Activated T-cell treated with anti-CD3 and anti-CD28 coated beads, Interleukin-2, amount 50 U/mL, for 1 hour (primary cell): ENCODE measurements around the gene SNED1.

ENCODE experiments used
- DNase-seq: peaks from one replicate; pipeline ENCODE4 v3.0.0-alpha.2; 2020

The SNED1 gene

DNA sequence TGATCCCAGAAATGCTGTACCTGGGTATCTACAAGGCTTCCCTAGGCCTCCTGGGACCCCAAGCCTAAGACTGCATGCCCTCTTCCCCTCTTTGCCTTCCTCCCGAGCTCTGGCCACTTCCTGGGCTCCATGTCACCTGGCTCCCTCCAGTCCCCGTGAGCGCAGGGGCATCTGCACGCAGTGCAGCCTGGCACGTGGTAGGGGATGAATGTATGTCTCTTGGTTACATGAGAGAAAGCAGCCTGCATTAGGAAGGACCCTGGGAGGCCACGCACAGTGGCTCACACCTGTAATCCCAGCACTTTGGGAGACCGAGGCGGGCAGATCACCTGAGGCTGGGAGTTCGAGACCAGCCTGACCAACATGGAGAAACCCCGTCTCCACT is 135.0 kb downstream of the SNED1 start:
- no peak for DNase-seq

DNA sequence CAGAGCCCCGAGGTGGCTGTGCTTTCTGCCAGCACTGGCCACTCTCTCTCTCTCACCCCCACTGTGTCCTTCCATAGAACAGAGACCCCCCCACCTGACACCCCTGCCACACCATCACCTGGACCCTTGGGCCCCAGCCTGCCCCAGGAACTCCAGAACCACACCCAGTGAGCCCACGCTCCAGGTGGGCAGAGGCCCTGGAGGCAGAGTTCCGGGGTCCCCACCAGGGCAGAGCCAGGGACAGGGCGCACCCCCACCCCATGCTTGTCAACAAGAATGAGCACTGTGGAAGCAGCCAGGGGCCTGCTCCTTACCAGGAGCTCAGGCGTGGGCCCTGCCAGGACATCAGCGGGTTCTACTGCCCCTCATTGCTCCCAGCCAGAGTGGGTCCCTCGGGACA is 136.3 kb downstream of the SNED1 start:
- no peak for DNase-seq

DNA sequence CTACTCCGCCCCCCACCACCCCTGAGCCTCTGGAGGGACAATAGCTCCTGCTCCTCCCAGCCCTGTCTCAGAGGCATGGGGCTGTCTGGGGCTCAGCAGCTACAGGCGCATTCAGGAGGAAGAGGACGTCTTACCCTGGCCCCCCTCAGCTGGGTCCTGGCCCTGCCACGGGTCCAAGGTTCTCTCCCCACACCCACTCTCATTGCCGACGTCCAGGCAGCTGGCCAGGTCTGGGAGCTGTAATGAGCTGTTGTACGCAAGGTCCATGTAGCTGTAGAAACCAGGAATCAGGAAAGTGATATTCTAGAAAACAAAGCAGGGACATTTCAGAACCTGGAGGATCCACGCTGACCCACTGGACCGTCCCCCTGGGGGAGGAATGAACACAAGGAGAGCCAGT is 137.3 kb downstream of the SNED1 start:
- DNase-seq = no peak

DNA sequence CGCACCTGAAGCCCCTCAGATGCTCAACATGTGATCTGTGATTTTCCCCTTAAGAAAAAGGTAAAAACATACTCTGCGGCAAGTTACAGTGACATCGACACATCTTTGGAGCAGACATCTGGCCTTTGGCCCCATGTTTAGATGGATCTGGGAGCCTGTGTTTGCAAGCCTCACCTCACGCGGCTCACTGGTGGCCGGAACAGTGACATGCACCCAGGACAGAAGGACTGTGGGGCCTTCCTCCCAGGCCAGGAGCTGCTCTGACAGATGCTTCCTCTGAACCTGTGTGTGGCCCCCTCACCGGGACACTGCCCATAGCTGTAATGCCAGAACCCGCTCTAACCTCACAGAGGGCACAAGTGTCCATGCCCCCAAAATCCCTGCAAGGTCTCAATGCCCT is 137.8 kb downstream of the SNED1 start:
- DNase-seq = no peak

DNA sequence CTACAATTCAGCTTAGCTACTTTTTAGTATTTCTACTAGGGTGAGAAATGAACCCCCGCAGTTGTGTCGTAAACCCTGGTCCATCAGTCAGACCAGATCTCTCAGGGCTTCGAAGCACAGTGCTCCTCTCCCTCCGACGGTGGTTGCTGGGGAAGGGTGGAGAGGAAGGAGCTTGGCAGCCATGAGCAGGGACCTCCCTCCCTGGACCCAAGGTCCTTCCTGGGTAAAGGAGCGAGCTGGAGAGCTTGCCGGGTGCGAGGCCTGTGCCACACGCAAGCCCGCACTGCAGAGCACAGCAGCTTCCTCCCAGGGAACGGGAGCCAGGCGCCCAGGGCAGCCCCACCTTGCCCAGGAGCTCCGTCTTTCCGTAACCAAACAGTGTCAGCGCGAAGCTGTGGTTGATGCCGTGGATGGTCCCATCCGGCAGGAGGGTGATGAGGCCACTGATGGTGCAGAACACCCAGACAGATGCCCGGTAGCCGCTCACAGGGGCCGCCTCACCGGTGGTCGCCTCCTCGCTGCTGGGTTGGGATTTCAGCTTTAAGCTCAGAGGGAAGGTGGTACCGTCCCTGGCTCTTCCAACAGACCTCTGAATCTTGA is 138.3 kb downstream of the SNED1 start:
- DNase-seq = no peak

DNA sequence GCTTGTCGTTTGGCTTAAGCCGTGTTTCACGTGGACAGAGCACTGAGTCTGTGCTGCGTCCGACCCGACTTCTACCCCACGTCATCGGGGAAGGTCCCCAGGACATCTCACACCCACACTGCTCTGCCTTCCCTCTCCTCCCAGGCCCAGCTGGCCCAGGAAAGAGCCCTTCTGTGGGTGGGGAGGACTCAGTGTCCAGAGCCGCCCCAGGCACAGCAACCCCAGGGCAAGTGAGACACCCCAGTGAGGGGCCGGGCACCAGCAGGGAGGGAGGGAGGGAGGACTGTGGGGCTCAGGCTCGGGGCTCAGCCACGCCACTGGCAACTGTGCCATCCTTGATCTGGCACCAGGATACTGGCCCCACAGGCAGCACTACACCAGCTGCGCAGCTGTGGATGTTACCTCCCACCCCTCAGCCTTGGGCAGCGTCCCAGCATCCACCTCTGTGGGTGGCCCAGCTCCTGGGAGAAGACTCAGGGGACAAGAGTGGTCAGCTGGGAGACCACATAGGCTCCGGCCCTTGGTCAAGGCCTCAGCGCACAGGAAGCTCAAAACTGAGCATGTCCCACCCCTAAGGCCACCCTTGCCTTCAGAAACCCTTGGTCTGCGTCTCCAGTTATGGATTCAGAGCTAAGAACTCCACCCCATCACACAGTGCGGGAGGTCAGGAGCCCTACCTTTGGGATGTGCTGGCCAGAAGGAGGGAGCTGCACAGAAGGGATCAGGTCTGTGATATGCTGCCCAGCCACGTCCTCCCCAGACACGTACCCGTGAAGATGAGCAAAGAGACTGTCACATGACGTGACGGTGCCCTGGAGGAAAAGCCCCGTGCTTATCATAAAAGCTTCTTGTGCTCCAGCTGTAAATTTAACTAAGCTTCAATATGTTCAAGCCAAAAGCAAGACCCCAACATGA is 139.1 kb downstream of the SNED1 start:
- no peak for DNase-seq

DNA sequence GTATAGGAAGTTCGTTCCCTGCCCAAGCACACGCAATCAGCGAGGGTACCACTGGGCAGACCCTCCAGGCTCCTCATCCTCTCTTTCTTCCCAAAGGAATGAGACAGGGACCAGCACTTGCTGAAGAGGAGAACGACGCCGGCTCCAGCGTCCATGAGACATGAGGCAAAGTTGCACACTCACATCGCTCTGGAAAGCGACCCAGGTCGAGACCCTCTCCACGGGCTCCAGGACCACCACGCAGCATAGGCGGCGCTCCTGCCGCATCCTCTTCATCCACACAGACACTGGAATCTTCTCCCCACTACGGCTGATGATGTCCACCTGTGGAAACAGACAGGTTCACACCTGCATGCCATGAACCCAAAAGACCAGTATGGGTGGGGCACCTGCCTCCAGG is 140.1 kb downstream of the SNED1 start:
- no peak for DNase-seq

DNA sequence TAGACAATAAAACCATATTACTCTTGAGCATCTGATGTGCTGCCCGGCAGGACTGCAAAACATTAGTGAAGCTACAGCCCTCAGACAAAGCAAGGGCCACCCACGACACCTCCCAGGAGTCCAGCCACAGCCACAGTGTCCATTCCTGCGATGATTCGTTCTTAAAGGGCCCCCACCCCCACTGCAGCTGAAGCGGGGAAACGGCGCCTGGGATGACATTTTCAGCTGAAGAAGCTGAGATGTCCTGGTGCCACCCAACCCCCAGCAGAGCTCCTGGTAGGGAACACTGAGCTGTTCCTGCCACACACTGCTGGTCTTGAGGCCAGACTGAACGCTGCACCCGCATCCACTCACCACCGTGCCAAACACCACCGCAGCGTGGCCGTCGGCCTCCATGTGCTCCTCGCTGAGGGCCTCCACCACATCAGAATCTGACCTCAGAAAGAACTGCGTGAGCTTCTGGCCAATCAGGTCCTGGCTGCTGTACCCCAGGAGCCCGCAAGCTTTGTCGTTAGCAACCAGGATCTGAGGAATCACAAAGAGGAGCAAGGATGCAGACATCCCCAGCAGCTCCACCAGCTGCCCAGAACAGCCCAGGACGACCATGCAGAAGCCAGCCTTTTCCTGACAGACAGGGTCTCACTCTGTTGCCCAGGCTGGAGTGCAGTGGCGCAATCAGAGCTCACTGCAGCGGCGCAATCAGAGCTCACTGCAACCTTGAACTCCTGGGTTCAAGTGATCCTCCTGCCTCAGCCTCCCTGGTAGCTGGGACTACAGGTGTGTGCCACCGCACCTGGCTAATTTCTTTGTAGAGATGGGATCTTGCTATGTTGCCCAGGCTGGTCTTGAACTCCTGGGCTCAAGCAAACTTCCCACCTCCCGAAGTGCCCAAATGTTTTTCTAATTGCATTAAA is 141.4 kb downstream of the SNED1 start:
- DNase-seq = no peak

DNA sequence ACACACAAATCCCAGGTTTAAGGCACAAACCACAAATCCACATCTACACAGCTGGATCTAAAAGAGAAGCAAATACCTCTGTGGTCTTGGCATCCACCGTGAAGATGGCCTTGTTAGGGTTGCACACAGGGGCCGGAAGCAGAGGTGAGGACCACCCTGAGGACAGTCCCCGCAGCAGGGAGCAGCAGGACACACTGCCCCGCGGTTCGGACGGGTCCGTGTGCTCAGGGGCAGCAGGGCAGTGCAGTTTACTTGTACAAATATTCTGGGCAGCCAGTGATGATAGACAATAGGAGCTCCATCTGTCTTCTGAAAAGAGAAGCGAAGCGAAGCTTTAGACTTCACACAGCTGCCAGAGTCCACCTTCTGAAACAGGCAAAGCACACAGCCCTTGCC is 142.0 kb downstream of the SNED1 start:
- DNase-seq = no peak

DNA sequence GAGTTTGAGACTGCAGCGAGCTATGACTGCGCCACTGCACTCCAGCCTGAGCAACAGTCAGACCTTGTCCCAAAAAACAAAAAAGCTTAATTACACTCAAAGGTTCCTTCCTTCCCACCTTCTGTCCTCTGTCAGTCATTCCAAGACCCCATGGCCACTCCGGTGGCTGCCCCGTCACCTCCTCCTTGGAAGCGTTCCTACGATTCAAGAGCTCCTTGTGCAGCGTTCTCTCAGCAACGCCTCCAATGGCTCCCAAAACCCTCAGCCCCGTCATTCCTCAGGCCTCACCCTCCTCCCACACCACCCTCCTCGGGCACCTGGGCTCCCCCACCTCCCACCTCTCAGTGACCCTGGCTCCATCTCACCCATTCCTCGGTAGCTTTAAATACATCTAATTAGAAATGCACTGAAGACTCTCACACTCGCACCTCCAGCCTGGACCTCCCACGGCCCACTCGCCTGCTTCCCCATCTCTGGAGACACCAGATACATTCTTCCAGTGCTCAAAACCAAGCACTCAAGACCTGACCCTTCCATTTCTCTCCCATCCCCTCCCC is 142.9 kb downstream of the SNED1 start:
- DNase-seq = no peak

DNA sequence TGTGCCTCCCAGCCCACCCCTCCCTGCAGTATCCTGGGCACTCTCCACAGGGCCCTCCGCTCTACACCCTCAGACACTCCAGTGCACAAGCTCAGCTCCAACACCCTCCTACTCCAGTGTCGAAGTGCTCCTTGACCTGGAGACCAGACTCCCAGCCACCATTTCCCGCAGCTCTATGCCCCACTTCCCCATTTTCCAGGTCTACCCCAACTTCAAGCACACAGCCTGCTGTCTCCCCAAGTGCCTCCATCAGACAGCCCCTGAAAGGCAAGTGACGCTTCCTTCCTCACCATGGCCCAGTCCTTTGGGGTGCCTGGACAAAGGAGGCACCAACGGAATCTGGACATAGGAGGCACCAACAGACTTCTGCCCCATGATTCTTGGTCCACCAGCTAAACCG is 143.6 kb downstream of the SNED1 start:
- DNase-seq = no peak

DNA sequence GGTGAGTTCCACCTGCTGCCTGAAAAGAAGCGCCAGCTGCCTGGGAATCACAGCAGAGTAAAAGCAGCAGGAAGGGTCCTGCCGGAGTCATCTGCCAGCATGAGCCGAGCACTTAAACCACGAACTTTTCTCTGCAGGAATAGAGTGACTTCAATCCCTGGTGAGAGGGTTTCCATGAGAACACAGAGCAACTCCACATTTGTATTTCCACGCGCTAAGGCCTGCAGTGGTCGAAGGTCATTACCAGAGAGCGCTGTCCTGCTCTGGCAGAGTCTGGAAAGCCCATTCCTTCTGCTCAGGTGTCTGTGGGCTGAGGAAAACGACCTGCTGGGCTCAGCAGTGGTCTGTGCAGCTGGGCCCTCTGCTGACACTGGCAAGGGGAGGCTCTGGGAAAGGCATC is 144.2 kb downstream of the SNED1 start:
- no peak for DNase-seq
